ENCODE data around the gene ENOSF1. TPM values are rescaled to one million over a fixed set of nuclear protein-coding genes. Genes with fewer than 3 reads are reported as not detected.
A peak's percentile ranks its signal among the peaks of the same experiment; 100 is the strongest.

Gene ENOSF1
- total RNA-seq, 1 donor from 2014 or later = 38.6 TPM

DNA sequence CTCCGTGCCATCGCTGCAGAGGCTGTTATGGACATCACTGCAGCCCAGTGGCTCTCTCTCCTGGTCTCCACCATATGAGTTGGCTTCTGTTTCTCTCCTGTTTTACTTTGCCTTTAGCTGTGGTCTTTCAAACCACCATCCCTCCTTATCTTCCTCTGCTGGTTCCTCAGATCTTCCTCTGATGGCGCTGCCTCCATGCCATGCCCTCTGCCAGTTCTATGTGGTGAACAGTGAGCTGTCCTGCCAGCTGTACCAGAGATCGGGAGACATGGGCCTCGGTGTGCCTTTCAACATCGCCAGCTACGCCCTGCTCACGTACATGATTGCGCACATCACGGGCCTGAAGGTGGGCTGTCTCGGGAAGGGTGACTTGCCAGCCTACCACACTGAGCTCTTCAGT is 41.9 kb downstream of the ENOSF1 start:
- DNase-seq = no peak

DNA sequence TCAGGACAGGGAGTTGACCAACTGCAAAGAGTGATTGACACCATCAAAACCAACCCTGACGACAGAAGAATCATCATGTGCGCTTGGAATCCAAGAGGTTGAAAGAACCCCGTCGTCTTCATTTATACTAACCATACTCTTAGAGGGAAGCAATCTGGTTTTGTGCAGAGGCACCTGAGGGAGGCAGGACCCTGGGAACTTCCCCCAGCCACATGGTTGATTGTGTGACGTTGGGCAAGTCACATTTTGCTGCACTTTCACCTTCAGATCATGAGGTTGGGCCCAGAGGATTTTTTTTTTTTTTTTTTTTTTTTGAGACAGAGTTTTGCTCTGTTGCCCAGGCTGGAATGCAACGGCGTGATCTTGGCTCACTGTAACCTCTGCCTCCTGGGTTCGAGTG is 43.4 kb downstream of the ENOSF1 start:
- no peak for DNase-seq

DNA sequence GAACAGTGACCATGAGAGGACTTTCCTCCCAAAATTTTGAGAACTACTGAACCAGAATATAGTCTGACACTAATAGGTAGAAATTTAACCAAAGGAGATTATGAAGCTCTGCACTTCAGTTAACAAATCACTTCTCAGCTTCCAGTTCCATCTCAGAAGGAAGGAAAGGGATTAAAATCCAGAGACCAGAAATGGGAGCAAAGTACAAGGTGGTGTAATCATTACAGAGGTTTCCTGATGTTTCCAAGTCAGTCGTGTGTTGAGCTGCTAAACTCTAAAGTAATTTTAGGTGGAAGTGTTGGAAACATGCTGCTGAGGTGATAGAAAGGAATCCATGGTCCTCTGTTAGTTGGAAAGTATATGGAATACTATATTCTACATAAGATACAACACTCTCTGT is 44.2 kb downstream of the ENOSF1 start:
- no peak for DNase-seq

DNA sequence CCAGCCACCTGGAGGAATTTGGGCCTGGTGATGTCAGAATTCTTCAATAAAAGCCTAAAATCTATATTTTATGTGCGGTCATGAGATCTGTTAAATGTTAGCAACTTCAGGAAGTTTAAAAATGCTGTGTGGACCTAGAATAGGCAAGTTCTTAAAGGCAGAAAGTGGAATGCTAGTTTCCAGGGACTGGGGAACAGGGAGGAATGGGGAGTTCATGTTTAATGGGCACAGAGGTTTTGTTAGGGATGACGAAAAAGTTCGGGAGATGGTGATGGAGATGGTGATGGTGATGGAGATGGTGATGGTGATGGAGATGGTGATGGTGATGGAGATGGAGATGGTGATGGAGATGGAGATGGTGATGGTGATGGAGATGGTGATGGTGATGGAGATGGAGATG is 45.8 kb downstream of the ENOSF1 start:
- no peak for DNase-seq

DNA sequence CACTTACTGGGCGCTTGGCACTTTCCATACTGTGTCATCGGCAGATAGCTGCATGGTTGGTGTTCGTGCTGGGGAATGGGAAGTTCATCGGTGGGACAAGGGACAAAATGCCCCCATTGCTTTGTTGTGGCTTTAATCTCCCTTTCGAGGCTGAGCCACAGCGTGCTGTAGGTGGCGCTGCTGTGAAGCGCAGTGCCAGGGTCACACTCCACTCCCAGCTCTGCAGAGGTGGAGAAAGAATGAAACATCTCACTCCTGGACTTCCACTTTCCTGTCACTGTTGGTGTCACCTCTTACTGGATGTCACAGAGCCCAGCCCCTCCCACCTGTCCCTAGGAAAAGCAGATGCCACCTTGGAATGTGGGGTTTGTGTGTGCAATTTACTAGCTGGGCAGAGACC is 46.3 kb downstream of the ENOSF1 start:
- no peak for DNase-seq

GRCh38 chr18:662197-662596 is 50.2 kb downstream of the ENOSF1 start:
- no peak for DNase-seq

GRCh38 chr18:659597-659996 is 52.8 kb downstream of the ENOSF1 start:
- DNase-seq = no peak

DNA sequence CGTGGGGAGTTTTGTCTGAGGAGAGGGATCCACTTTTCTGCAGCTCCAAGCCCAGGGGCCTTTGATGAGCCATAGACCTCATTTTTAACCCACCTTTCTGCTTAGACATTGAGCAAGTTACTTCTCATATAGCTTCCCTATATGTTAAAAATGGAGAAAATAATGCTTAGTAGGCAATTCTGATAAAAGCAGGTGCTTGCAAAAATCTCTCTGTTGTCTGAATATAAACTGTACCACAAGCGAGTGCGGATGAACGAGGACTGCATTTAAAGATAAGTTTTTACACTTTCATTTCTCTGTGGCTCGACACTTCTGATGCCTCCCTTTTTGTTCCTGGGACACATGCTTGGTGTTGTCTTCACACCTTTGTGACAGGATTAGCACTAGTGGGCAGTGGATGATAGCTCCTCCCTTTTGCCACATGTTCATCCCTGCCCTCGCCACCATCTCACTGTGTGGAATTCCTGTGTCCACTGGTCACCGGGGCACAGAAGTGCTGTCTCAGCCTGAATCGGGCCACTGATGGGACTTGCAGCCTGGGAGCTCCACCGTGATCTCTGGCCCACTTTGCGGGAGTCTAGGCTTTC is 53.4 kb downstream of the ENOSF1 start:
- no peak for DNase-seq

GRCh38 chr18:658001-658946 is 54.2 kb downstream of the ENOSF1 start:
- DNase-seq = peak; percentile 95

DNA sequence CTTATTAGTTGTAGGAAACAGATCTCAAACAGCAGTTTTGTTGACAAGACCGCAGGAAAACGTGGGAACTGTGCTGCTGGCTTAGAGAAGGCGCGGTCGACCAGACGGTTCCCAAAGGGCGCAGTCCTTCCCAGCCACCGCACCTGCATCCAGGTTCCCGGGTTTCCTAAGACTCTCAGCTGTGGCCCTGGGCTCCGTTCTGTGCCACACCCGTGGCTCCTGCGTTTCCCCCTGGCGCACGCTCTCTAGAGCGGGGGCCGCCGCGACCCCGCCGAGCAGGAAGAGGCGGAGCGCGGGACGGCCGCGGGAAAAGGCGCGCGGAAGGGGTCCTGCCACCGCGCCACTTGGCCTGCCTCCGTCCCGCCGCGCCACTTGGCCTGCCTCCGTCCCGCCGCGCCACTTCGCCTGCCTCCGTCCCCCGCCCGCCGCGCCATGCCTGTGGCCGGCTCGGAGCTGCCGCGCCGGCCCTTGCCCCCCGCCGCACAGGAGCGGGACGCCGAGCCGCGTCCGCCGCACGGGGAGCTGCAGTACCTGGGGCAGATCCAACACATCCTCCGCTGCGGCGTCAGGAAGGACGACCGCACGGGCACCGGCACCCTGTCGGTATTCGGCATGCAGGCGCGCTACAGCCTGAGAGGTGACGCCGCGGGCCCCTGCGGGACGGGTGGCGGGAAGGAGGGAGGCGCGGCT is 55.0 kb downstream of the ENOSF1 start, which contains the start of gene TYMS:
TYMS (plus strand) TSS at position 343 of the 690 bp plus-strand sequence; CDS start at position 433, 90 bp downstream.
- peak; percentile 84 for DNase-seq

- no peak for DNase-seq
Measured at GRCh38 chr18:655445-655844, 57.0 kb downstream of the ENOSF1 start.

- DNase-seq = no peak
Measured at GRCh38 chr18:654601-655000, 57.8 kb downstream of the ENOSF1 start.

- DNase-seq = no peak
Measured at GRCh38 chr18:653512-653911, 58.9 kb downstream of the ENOSF1 start.

DNA sequence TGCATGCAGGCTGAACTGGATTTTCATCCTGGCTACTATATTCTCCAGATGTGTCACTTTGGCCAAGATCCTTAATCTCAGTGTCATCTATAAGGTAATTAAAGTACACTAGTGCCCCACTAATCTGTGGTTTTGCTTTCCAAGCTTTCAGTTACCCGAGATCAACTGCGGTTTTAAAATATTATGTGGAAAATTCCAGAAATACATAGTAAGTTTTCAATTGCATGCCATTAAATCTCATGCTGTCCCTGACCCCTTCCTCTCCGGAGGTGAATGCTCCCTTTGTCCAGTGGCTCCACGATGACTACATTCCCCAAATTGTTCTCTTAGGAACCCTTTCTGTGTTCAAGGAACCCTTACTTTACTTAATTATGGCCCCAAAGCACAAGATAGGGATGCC is 60.3 kb downstream of the ENOSF1 start:
- DNase-seq = no peak

DNA sequence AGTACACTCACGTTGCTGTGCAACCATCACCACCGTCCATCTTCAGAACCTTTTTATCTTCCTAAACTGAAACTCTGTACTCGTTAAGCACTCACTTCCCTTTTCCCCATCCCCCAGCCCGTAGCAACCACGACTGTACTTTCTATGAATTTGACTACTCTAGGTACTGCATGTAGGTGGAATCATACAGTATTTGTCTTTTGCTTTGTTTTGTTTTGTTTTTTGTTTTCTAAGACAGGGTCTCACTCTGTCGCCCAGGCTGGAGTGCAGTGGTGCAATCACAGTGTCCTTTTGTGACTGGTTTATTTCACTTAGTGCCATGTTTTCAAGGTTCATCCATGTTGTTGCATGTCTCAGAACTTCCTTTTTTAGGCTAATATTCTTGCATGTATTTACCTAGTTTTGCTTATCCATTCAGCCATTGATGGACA is 62.0 kb downstream of the ENOSF1 start:
- DNase-seq = no peak

GRCh38 chr18:649341-649740 is 63.1 kb downstream of the ENOSF1 start:
- DNase-seq = no peak

- DNase-seq = no peak
Measured at GRCh38 chr18:647304-647703, 65.1 kb downstream of the ENOSF1 start.

DNA sequence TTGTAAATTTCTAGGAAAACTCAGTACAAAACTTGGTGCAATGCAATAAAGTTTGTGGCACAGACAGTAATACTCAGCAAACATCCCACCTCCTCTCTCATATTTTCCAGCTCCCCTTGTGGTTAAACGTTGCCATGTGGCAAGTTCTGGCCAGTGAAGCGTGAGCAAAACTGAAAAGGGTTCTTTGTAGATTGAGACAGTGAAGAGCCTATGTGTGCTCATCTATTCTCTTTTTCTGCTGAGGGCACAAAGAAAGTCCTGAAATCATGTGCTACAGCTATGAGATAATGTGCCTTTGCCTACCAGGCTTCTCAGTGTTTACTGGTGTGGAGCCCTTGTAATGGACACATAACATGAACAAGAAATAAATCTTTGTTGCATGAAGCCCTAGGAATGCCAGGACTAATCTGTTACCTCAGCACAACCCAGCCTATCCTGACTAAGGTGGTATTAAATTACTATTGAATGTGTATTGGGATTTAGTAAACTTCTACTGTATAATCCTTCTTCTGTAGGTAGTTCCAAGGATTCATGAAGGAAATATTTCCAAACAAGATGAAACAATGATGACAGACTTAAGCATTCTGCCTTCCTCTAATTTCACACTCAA is 67.9 kb downstream of the ENOSF1 start:
- DNase-seq = no peak

DNA sequence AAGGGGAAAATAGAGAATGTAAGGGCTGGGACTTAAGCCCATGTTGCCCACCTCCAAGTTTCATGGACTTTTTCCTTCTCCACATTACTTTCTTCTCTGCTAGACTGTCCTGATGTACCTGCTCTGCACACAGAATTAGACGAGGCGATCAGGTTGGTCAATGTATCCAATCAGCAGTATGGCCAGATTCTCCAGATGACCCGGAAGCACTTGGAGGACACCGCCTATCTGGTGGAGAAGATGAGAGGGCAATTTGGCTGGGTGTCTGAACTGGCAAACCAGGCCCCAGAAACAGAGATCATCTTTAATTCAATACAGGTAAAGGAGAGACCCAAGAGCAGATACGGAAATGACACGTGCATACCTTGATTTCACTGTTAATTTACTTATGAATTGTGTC is 71.2 kb downstream of the ENOSF1 start:
- DNase-seq = no peak

DNA sequence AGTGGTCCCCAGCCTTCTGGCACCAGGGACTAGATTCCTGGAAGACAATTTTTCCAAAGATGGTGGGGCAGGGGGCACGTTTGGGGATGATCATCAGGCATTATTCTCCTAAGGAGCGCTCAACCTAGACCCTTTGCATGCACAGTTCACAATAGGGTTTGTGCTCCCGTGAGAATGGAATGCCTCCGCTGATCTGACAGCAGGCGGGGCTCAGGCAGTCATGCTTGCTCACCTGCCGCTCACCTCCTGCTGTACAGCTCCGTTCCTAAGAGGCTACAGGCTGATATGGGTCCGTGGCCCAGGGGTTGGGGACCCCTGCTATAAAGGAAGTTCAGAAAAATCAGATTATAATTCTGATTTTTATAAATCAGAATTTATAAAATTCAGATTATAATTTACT is 77.3 kb downstream of the ENOSF1 start:
- DNase-seq = no peak

DNA sequence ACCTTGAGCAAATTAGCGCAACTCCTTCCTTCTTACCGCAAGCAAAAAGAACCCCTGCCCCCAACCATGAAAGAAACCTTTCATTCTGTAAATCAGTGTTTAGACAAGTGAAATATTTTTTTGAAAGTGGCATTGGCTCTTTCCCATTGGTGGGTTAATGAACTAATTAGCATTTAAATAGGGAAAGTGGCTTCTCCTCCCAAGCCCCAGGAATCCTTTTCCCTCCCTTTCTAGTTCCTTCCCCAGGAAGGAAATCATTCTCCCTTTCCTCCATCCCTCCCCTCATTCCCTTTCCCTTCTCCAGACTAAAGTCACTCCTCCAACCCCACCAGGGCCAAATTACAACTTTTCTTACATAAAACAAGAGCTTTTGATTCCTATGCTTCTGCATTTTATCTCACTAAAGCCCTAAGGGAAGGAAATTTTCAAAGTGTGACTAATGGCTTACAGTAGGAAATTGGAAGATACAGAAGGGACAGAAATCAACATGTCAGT is 77.8 kb downstream of the ENOSF1 start:
- no peak for DNase-seq

GRCh38 chr18:631560-631959 is 80.9 kb downstream of the ENOSF1 start:
- DNase-seq = no peak
